CD4-positive, alpha-beta T cell (primary cell): ENCODE measurements around the gene HOXB3. TPM values are rescaled to one million over a fixed set of nuclear protein-coding genes. Genes with fewer than 3 reads are reported as not detected.

Experiments
- ATAC-seq: fragments of 200-7000 bp; cut with Tn5 transposase; one replicate; pipeline ENCODE4 v1.10.0; 2022; ENCODE audit warnings: mild to moderate bottlenecking; ENCODE audit not compliant: poor library complexity
- CTCF ChIA-PET: fragments of 350-600 bp; sonication (Branson Sonifier 250); formaldehyde crosslinking; loops from one replicate; lab custom pipeline; 2021; ENCODE audit warnings: antibody characterized with exemption, inconsistent platforms; lab: Charles Lee
- POLR2A ChIA-PET: fragments of 350-600 bp; sonication (Branson Sonifier 250); formaldehyde crosslinking; loops from one replicate; lab custom pipeline; 2021; ENCODE audit warnings: antibody characterized with exemption, inconsistent platforms; lab: Charles Lee
- DNase-seq, 14 experiments: peaks; one replicate each; pipeline ENCODE4 v3.0.0-alpha.2; 2013 to 2020; ENCODE audit warnings: mixed read lengths in 2 of 14
- H3K27ac ChIP-seq, 2 donors: one replicate each; pipeline versions ENCODE4 v1.5.1 to v1.7.0; 2013; ENCODE audit warnings: low read length in 2 of 2, low read depth in 1 of 2, mild to moderate bottlenecking in 1 of 2
- H3K27me3 ChIP-seq, 2 experiments: 1 replicate in 1 of 2; 2 replicates in 1 of 2; pipeline versions ENCODE4 v1.6.1 to v1.7.0; 2013; ENCODE audit warnings: low read length in 2 of 2, control low read depth in 1 of 2, mild to moderate bottlenecking in 1 of 2, moderate library complexity in 1 of 2; ENCODE audit not compliant: insufficient read depth in 2 of 2, control insufficient read depth in 1 of 2
- H3K36me3 ChIP-seq: one replicate; pipeline ENCODE4 v1.6.1; 2013; ENCODE audit warnings: low read length, control low read depth; ENCODE audit not compliant: insufficient read depth
- H3K4me1 ChIP-seq: one replicate; pipeline ENCODE4 v1.6.1; 2013; ENCODE audit warnings: low read length, control low read depth; ENCODE audit not compliant: insufficient read depth
- H3K4me3 ChIP-seq: one replicate; pipeline ENCODE4 v1.5.1; 2013; ENCODE audit warnings: mild to moderate bottlenecking, low read length, moderate library complexity
- H3K9me3 ChIP-seq, 2 experiments: 1 replicate in 1 of 2; 2 replicates in 1 of 2; pipeline versions ENCODE4 v1.6.1 to v1.7.0; 2013; ENCODE audit warnings: low read length in 2 of 2, mild to moderate bottlenecking in 2 of 2, control low read depth in 1 of 2, moderate library complexity in 1 of 2; ENCODE audit not compliant: control insufficient read depth in 1 of 2, insufficient read depth in 1 of 2
- H3K27ac Mint-ChIP-seq: one replicate; pipeline ENCODE4 v1.8.0; 2020; ENCODE audit warnings: mixed read lengths
- H3K27me3 Mint-ChIP-seq: one replicate; pipeline ENCODE4 v1.8.0; 2021; ENCODE audit warnings: mixed read lengths
- H3K36me3 Mint-ChIP-seq: one replicate; pipeline ENCODE4 v1.8.0; 2021; ENCODE audit warnings: low read depth, mixed read lengths
- H3K4me1 Mint-ChIP-seq: one replicate; pipeline ENCODE4 v1.8.0; 2021; ENCODE audit warnings: low read depth, mixed read lengths
- H3K4me3 Mint-ChIP-seq: one replicate; pipeline ENCODE4 v1.8.0; 2020; ENCODE audit warnings: mild to moderate bottlenecking, mixed read lengths
- H3K9me3 Mint-ChIP-seq: one replicate; pipeline ENCODE4 v1.8.0; 2020; ENCODE audit warnings: mixed read lengths
- CTCF ChIP-seq: fragments of 200-600 bp; IDR thresholded peaks from one replicate; pipeline ENCODE4 v1.8.0; 2022; ENCODE audit warnings: antibody characterized with exemption, mild to moderate bottlenecking
- intact Hi-C, 2 experiments: fragments of 100-400 bp; cut with DNase I in 1 of 2; cut with micrococcal nuclease in 1 of 2; formaldehyde crosslinking; loops; one replicate each; pipeline versions ENCODE4 v1.15.1 to v1.9.0; 2023 to 2025; cut with DNase I, micrococcal nuclease
- total RNA-seq, 174 experiments: library from RNA in 2 of 174; stranded (reverse) in 2 of 174; gene quantifications; one replicate each; pipeline ENCODE4 v1.2.3 and lab custom pipeline; 2021 to 2026

The HOXB3 gene
- total RNA-seq, 2 experiments from 2014 or later, result 0.25 to 0.36 TPM

- DNase-seq, result no peak
- ChIA-PET POLR2A (no interaction called here), CTCF (interaction anchor here (2.5 kb wide), 1 partner anchor 15 kb away, joined by 13 read pairs; no protein-coding TSS in a partner anchor)
- H3K9me3 Mint-ChIP-seq, result no peaks in the 10 kb centered on the region
- H3K27ac ChIP-seq, result no peak overlapping the region
- H3K4me1 ChIP-seq, result peaks cover 33% of the 10 kb centered on the region
- peaks cover 27% of the 10 kb centered on the region for H3K4me1 Mint-ChIP-seq
- H3K9me3 ChIP-seq, result peaks cover 0 to 23% of the 10 kb centered on the region in 2 experiments
- no peak overlapping the region for H3K4me3 ChIP-seq
- no peak for ATAC-seq
- TF ChIP-seq CTCF, result no peak
- no peaks in the 10 kb centered on the region for H3K36me3 ChIP-seq
- H3K27me3 Mint-ChIP-seq, result peaks cover 99% of the 10 kb centered on the region
- no peak overlapping the region for H3K27ac Mint-ChIP-seq
- no peaks in the 10 kb centered on the region for H3K36me3 Mint-ChIP-seq
- no peak overlapping the region for H3K4me3 Mint-ChIP-seq
- H3K27me3 ChIP-seq, result peaks cover 95 to 100% of the 10 kb centered on the region in 2 experiments
- intact Hi-C loops, result no loop called here
These were observed 30.6 kb upstream of the HOXB3 start for GRCh38 chr17:48620461-48621139.

GRCh38 chr17:48619826-48620449, 29.9 kb upstream of the HOXB3 start:
- ATAC-seq (no peak), DNase-seq (no peak)
- H3K9me3 Mint-ChIP-seq, result no peaks in the 10 kb centered on the region
- Histone ChIP-seq H3K27ac (no peak overlapping the region), H3K4me1 (peaks cover 31% of the 10 kb centered on the region), H3K36me3 (no peaks in the 10 kb centered on the region), H3K4me3 (no peak overlapping the region), H3K27me3 (peaks cover 96 to 100% of the 10 kb centered on the region in 2 experiments), H3K9me3 (peaks cover 0 to 23% of the 10 kb centered on the region in 2 experiments)
- TF ChIP-seq CTCF, result no peak
- peaks cover 31% of the 10 kb centered on the region for H3K4me1 Mint-ChIP-seq
- H3K27me3 Mint-ChIP-seq, result peaks cover 99% of the 10 kb centered on the region
- POLR2A ChIA-PET, result no interaction called here
- CTCF ChIA-PET, result interaction anchor here (1.0 to 2.5 kb wide), 4 partner anchors 16 to 131 kb away, joined by 3 to 13 read pairs (median 6); no protein-coding TSS in a partner anchor
- H3K27ac Mint-ChIP-seq, result no peak overlapping the region
- intact Hi-C loops, result loop anchor here (1.0 to 10.0 kb wide), 7 partner anchors 539 to 843 kb away; partner anchors contain the start of gene SCRN2 (in 2 of the 2)
- no peaks in the 10 kb centered on the region for H3K36me3 Mint-ChIP-seq
- no peak overlapping the region for H3K4me3 Mint-ChIP-seq

GRCh38 chr17:48618256-48618896, 28.3 kb upstream of the HOXB3 start:
- Mint-ChIP-seq H3K36me3 (no peaks in the 10 kb centered on the region), H3K27ac (no peak overlapping the region), H3K4me1 (peaks cover 44% of the 10 kb centered on the region), H3K27me3 (peaks cover 100% of the 10 kb centered on the region), H3K4me3 (peak overlapping the region; percentile 34), H3K9me3 (no peaks in the 10 kb centered on the region)
- H3K27ac ChIP-seq, result no peak overlapping the region
- TF ChIP-seq CTCF, result peak; percentile 99
- DNase-seq (peak; percentile 68 to 91 (median 80)), ATAC-seq (peak; percentile 75)
- no peak overlapping the region for H3K4me3 ChIP-seq
- no peaks in the 10 kb centered on the region for H3K36me3 ChIP-seq
- peaks cover 0 to 30% of the 10 kb centered on the region in 2 experiments for H3K9me3 ChIP-seq
- CTCF ChIA-PET, result interaction anchor here (0.6 to 1.8 kb wide), 25 partner anchors 10 to 777 kb away, joined by 3 to 24 read pairs (median 3); partner anchors contain the start of genes HOXB5 and SCRN2
- H3K27me3 ChIP-seq, result peaks cover 94 to 99% of the 10 kb centered on the region in 2 experiments
- intact Hi-C loops, result loop anchor here (1.0 to 10.0 kb wide), 7 partner anchors 126 to 841 kb away; partner anchors contain the start of gene SCRN2 (in 1 of the 2)
- H3K4me1 ChIP-seq, result peaks cover 40% of the 10 kb centered on the region
- POLR2A ChIA-PET, result interaction anchor here (0.8 to 1.6 kb wide), 5 partner anchors 9 to 593 kb away, joined by 3 to 9 read pairs (median 3); partner anchors contain the start of gene HOXB5
